ENCODE data around the gene CASS4. TPM values are rescaled to one million over a fixed set of nuclear protein-coding genes. Genes with fewer than 3 reads are reported as not detected.

The CASS4 gene
- total and polyA plus RNA-seq, 7 donors: 0.08 to 0.73 (median 0.34) TPM

DNA sequence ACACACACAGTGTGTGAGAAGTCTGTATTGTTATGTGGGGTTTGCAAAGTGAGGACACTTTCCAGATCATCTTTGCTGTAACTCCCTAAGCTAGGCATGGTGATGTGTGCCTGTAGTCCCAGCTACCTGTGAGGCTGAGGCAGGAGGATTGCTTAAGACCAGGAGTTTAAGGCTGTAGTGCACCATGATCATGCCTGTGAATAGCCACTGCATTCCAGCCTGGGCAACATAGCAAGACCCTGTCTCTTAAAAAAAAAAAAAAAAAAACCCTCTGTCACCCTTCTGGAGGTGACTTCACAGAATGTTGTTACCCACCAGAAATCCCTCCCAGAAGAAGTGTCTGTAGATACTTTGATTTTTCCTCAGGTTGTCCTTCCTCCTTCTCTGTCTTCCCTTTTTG is 14.9 kb downstream of the CASS4 start:
- no peak overlapping the region for H3K27ac ChIP-seq
- no peaks in the 10 kb centered on the region for H3K36me3 ChIP-seq (ENCODE audit: insufficient read depth in 1 of 2, low read depth in 1 of 2)
- no peaks in the 10 kb centered on the region for H3K9me3 ChIP-seq
- H3K4me1 ChIP-seq: no peaks in the 10 kb centered on the region
- H3K4me3 ChIP-seq: no peak overlapping the region
- TF ChIP-seq, protein P1, sequence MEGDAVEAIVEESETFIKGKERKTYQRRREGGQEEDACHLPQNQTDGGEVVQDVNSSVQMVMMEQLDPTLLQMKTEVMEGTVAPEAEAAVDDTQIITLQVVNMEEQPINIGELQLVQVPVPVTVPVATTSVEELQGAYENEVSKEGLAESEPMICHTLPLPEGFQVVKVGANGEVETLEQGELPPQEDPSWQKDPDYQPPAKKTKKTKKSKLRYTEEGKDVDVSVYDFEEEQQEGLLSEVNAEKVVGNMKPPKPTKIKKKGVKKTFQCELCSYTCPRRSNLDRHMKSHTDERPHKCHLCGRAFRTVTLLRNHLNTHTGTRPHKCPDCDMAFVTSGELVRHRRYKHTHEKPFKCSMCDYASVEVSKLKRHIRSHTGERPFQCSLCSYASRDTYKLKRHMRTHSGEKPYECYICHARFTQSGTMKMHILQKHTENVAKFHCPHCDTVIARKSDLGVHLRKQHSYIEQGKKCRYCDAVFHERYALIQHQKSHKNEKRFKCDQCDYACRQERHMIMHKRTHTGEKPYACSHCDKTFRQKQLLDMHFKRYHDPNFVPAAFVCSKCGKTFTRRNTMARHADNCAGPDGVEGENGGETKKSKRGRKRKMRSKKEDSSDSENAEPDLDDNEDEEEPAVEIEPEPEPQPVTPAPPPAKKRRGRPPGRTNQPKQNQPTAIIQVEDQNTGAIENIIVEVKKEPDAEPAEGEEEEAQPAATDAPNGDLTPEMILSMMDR (IDR thresholded peaks at IDR 0.05): no peak
- DNase-seq (no peak), ATAC-seq (no peak)
- no peaks in the 10 kb centered on the region for H3K27me3 ChIP-seq (ENCODE audit: insufficient read depth in 3 of 3, low read length in 2 of 3)
- intact Hi-C loops (cut with DNase I): no loop called here

DNA sequence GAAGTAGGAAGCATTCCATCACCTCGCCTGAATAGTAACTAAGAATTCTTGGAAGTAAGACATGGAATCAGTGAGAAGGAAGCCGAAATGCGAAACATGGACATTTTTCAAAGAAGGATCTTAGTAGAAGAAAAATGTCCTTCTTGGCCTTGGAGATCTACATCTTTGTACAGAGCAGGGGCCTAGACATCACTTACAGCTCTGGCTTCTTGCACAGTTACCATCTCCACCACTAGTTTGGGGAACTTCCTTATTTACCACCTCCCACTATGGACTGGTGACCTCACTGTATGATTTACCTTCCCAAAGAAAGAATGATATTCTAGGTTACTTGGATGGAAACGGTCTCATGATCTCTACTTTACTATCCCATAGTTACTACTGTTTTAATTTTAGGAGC is 15.7 kb downstream of the CASS4 start:
- no peaks in the 10 kb centered on the region for H3K36me3 ChIP-seq (ENCODE audit: insufficient read depth in 1 of 2, low read depth in 1 of 2)
- H3K4me1 ChIP-seq: no peaks in the 10 kb centered on the region
- no peak overlapping the region for H3K27ac ChIP-seq
- ATAC-seq (no peak), DNase-seq (no peak)
- 83 to 87% (median 84%) methylated on average over 4 of the region's 4 CpGs for WGBS, 3 donors
- TF ChIP-seq, protein P1 (IDR thresholded peaks at IDR 0.05): no peak
- no peaks in the 10 kb centered on the region for H3K27me3 ChIP-seq (ENCODE audit: insufficient read depth in 3 of 3, low read length in 2 of 3)
- H3K4me3 ChIP-seq: no peak overlapping the region
- H3K9me3 ChIP-seq: no peaks in the 10 kb centered on the region
- intact Hi-C loops (cut with DNase I): no loop called here

DNA sequence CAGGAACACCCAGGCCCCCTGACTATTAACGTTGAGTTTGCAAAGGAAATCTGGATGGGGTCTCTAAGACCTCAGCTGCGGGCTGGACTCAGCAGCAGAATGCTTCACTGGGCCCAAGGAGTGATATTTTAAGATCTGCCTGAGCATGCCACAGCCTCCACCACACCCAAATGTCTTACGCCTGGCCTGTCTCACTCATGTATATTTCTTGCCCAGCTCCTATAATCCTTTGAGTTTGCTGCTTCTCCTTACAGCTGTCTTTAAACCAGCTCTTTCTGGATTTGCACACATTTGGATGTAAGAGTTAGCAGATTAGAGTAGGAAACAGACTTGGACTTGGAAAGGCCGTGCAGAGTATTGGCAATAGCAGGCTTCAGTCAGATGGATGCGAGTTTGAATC is 16.4 kb downstream of the CASS4 start:
- no peaks in the 10 kb centered on the region for H3K4me1 ChIP-seq
- DNase-seq (no peak), ATAC-seq (no peak)
- intact Hi-C loops (cut with DNase I): no loop called here
- no peak overlapping the region for H3K4me3 ChIP-seq
- no peak overlapping the region for H3K27ac ChIP-seq
- WGBS, 3 donors: 79 to 84% (median 80%) methylated on average over 5 of the region's 5 CpGs
- no peaks in the 10 kb centered on the region for H3K9me3 ChIP-seq
- H3K27me3 ChIP-seq (ENCODE audit: insufficient read depth in 3 of 3, low read length in 2 of 3): no peaks in the 10 kb centered on the region
- H3K36me3 ChIP-seq (ENCODE audit: insufficient read depth in 1 of 2, low read depth in 1 of 2): no peaks in the 10 kb centered on the region
- TF ChIP-seq, protein P1 (IDR thresholded peaks at IDR 0.05): no peak

DNA sequence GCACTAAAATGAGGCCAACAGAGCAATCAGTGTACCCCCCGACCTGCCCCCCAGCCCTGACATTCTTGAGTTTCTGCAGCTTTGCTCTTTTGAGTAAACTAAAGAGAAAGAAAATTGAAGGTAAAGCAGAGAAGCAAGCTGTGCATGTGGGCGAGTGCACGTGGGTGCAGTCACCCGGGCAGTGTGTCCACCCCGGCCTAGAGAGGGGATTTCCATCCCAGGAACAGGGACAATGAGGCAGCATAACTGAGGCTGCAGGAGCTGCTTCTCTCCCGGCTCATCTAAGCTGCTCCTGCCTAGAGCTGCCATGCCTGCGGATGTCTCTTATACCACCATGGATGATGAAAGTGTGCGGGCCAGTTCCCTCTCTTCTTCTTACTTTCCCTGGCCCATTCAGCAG is 16.8 kb downstream of the CASS4 start:
- no peak for DNase-seq
- Histone ChIP-seq H3K4me3 (no peak overlapping the region), H3K27ac (no peak overlapping the region), H3K27me3 (ENCODE audit: insufficient read depth in 3 of 3, low read length in 2 of 3) (no peaks in the 10 kb centered on the region), H3K4me1 (no peaks in the 10 kb centered on the region), H3K36me3 (ENCODE audit: insufficient read depth in 1 of 2, low read depth in 1 of 2) (no peaks in the 10 kb centered on the region), H3K9me3 (no peaks in the 10 kb centered on the region)
- TF ChIP-seq, protein P1 (IDR thresholded peaks at IDR 0.05): no peak
- 76 to 84% (median 80%) methylated on average over 8 of the region's 8 CpGs for WGBS, 3 donors
- intact Hi-C loops (cut with DNase I): no loop called here
- no peak for ATAC-seq

DNA sequence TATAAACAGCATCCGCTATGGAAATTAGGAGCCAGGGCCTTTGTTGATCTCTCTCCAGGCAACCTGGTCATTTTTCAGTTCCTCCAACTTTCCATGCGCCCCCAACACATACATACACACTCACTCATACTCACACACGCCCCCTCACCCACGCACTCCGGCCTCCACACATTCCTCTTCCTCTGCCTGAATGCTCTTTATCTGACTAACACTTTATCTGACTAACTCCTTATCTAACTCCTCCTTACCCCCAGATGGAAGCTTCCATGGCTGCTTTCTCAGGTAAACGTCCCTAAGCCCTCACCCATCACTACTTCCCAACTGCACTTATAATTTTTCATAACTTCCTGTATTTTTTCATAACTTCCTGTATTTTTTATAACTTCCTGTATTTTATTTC is 17.4 kb downstream of the CASS4 start:
- intact Hi-C loops (cut with DNase I): no loop called here
- TF ChIP-seq, protein P1 (IDR thresholded peaks at IDR 0.05): no peak
- no peaks in the 10 kb centered on the region for H3K4me1 ChIP-seq

More for the DNA sequence above, 17.4 kb downstream of the CASS4 start:
- no peaks in the 10 kb centered on the region for H3K9me3 ChIP-seq
- DNase-seq: no peak
- no peaks in the 10 kb centered on the region for H3K36me3 ChIP-seq (ENCODE audit: insufficient read depth in 1 of 2, low read depth in 1 of 2)
- H3K27ac ChIP-seq: no peak overlapping the region
- 76 to 80% (median 77%) methylated on average over 6 of the region's 6 CpGs for WGBS, 3 donors
- no peaks in the 10 kb centered on the region for H3K27me3 ChIP-seq (ENCODE audit: insufficient read depth in 3 of 3, low read length in 2 of 3)
- ATAC-seq: no peak
- no peak overlapping the region for H3K4me3 ChIP-seq
